Nephron progenitor cell (in vitro differentiated cells): Measurements from ENCODE around the gene SLC11A1.

Experiments
- DNase-seq: peaks from one replicate; pipeline ENCODE4 v3.0.0; 2021
- H3K27ac Mint-ChIP-seq: 2 replicates; pipeline ENCODE4 v1.8.0; 2021; ENCODE audit warnings: mild to moderate bottlenecking, moderate library complexity, mixed read lengths
- H3K27me3 Mint-ChIP-seq: 2 replicates; pipeline ENCODE4 v1.8.0; 2021; ENCODE audit warnings: mild to moderate bottlenecking, low read depth, mixed read lengths; ENCODE audit not compliant: poor library complexity
- H3K36me3 Mint-ChIP-seq: 2 replicates; pipeline ENCODE4 v1.8.0; 2021; ENCODE audit warnings: low read depth, mixed read lengths
- H3K4me1 Mint-ChIP-seq: 2 replicates; pipeline ENCODE4 v1.8.0; 2021; ENCODE audit warnings: mixed read lengths
- H3K4me3 Mint-ChIP-seq: 2 replicates; pipeline ENCODE4 v1.8.0; 2021; ENCODE audit warnings: mild to moderate bottlenecking, moderate library complexity, mixed read lengths
- H3K9me3 Mint-ChIP-seq: 2 replicates; pipeline ENCODE4 v1.8.0; 2021; ENCODE audit warnings: mild to moderate bottlenecking, moderate library complexity, mixed read lengths
- TF ChIP-seq, protein P1 (sequence below): fragments of 200-600 bp; sonication (generic); IDR thresholded peaks from 2 replicates; pipeline ENCODE4 v1.5.0; 2021; ENCODE audit warnings: antibody characterized with exemption

Gene SLC11A1

DNA sequence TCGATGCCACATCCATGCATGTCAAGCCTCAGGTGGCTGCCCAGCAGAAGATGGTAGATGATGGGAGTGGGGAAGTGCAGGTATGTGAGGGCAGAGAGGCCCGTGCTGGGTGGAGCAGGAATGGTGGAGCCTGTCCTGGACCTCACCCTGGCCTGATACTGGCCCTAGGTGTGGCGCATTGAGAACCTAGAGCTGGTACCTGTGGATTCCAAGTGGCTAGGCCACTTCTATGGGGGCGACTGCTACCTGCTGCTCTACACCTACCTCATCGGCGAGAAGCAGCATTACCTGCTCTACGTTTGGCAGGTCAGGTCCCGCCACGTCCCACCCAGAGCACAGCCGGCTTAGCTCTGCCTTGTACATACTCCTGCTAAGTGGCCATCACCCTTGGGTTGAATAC, 49.8 kb downstream of the SLC11A1 start:
- Mint-ChIP-seq H3K27me3 (peaks cover 32% of the 10 kb centered on the region), H3K4me1 (peaks cover 5% of the 10 kb centered on the region), H3K4me3 (no peak overlapping the region), H3K27ac (no peak overlapping the region), H3K9me3 (no peaks in the 10 kb centered on the region), H3K36me3 (no peaks in the 10 kb centered on the region)
- TF ChIP-seq, protein P1, sequence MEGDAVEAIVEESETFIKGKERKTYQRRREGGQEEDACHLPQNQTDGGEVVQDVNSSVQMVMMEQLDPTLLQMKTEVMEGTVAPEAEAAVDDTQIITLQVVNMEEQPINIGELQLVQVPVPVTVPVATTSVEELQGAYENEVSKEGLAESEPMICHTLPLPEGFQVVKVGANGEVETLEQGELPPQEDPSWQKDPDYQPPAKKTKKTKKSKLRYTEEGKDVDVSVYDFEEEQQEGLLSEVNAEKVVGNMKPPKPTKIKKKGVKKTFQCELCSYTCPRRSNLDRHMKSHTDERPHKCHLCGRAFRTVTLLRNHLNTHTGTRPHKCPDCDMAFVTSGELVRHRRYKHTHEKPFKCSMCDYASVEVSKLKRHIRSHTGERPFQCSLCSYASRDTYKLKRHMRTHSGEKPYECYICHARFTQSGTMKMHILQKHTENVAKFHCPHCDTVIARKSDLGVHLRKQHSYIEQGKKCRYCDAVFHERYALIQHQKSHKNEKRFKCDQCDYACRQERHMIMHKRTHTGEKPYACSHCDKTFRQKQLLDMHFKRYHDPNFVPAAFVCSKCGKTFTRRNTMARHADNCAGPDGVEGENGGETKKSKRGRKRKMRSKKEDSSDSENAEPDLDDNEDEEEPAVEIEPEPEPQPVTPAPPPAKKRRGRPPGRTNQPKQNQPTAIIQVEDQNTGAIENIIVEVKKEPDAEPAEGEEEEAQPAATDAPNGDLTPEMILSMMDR, result no peak
- DNase-seq, result no peak

DNA sequence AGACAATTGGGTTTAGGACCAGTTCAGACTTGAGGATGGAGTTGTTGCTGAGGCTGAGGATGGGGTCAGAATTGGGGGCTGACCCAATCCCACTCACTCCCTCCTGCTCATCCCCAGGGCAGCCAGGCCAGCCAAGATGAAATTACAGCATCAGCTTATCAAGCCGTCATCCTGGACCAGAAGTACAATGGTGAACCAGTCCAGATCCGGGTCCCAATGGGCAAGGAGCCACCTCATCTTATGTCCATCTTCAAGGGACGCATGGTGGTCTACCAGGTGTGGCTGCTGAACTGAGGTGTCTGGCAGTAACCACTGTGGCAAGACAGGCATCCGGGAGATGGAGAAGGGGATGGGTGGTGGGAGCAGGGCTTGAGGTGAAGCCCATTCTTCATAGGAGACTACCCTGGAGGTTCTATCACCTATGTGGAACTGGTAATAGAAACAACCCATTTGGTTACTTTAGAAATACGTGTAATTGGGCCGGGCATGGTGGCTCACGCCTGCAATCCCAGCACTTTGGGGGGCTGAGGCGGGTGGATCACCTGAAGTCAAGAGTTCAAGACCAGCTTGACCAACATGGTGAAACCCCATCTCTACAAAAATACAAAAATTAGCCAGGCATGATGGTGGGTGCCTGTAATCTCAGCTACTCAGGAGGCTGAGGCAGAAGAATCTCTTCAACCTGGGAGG, 50.7 kb downstream of the SLC11A1 start:
- H3K27me3 Mint-ChIP-seq, result peaks cover 31% of the 10 kb centered on the region
- no peak for DNase-seq
- TF ChIP-seq, protein P1, result no peak
- H3K27ac Mint-ChIP-seq, result no peak overlapping the region
- H3K4me1 Mint-ChIP-seq, result peaks cover 5% of the 10 kb centered on the region
- H3K4me3 Mint-ChIP-seq, result no peak overlapping the region
- H3K36me3 Mint-ChIP-seq, result no peaks in the 10 kb centered on the region
- no peaks in the 10 kb centered on the region for H3K9me3 Mint-ChIP-seq

DNA sequence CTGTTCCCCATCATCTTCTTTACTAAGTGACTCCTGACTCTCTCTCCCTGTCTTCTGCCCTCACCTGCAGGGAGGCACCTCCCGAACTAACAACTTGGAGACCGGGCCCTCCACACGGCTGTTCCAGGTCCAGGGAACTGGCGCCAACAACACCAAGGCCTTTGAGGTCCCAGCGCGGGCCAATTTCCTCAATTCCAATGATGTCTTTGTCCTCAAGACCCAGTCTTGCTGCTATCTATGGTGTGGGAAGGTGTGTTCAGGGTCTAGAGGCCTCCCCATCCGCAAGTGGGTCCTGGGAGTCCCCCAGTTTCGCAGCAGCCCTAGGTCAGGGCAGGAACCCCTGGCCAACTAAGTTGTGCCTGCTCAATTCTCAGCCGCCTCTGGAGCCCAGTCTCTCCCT, 52.4 kb downstream of the SLC11A1 start:
- Mint-ChIP-seq H3K27me3 (peaks cover 24% of the 10 kb centered on the region), H3K36me3 (no peaks in the 10 kb centered on the region), H3K4me1 (peaks cover 5% of the 10 kb centered on the region), H3K4me3 (no peak overlapping the region), H3K9me3 (no peaks in the 10 kb centered on the region), H3K27ac (no peak overlapping the region)
- TF ChIP-seq, protein P1, result no peak
- DNase-seq, result no peak

DNA sequence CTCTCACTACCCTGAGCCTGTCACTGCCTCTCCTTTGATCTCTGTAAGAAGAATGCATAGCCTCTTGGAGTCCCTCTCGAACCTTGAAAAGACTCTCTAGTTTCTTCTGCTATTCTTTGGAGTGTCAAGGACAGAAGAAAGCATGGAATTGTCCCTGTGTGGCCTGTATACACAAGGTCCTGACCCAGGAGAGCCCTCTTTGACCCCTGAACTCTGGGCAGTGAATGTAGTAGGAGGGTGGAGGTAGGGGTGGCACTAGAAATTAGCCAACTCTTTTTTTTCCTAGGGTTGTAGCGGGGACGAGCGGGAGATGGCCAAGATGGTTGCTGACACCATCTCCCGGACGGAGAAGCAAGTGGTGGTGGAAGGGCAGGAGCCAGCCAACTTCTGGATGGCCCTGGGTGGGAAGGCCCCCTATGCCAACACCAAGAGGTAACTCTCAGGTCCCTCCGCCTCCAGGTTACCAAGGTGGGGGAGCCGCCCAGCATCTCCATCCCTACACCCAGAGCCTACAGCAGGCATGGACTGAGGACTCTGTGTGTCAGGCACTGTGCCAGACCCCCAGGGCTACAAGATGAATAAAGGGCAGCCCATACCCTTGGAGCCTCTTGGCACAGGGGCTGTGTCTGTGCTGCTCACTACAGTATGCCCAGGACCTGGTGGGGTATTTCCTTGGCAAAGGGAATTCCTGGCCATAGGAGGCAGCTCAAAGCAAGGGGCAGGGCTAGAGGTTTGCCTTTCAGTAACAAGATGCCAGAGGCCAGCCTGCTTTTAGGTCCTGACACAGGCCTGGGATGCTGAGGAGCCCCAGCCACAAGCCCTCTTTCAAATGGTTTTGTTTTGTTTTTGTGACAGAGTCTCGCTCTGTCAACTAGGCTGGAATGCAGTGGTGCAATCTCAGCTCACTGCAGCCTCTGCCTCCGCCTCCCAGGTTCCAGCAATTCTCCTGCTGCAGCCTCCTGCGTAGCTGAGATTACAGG, 53.2 kb downstream of the SLC11A1 start:
- Mint-ChIP-seq H3K27me3 (peaks cover 20% of the 10 kb centered on the region), H3K4me3 (no peak overlapping the region), H3K27ac (no peak overlapping the region), H3K36me3 (no peaks in the 10 kb centered on the region), H3K9me3 (no peaks in the 10 kb centered on the region), H3K4me1 (peaks cover 5% of the 10 kb centered on the region)
- TF ChIP-seq, protein P1, result no peak
- no peak for DNase-seq

DNA sequence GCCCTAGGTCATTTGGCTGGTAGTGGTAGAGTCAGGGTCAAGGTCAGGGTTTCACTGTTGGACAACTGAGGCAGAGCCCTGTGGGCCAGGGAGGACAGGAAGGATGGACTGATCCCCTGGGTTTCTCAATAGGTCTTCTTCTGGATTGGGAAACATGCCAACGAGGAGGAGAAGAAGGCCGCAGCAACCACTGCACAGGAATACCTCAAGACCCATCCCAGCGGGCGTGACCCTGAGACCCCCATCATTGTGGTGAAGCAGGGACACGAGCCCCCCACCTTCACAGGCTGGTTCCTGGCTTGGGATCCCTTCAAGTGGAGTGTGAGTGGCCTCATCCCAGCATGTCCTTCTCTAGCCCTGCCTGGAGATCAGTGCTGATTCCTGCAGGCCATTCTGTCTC, 54.9 kb downstream of the SLC11A1 start:
- TF ChIP-seq, protein P1, result no peak
- Mint-ChIP-seq H3K36me3 (no peaks in the 10 kb centered on the region), H3K4me1 (peaks cover 5% of the 10 kb centered on the region), H3K4me3 (no peak overlapping the region), H3K27ac (no peak overlapping the region), H3K27me3 (peaks cover 11% of the 10 kb centered on the region), H3K9me3 (no peaks in the 10 kb centered on the region)
- DNase-seq, result no peak
